Liver (tissue), 5 donors: ENCODE data around the gene RAB15. TPM values are rescaled to one million over a fixed set of nuclear protein-coding genes. Genes with fewer than 3 reads are reported as not detected.

ENCODE experiments used
- polyA plus RNA-seq, 2 donors: library from polyadenylated mRNA; stranded (reverse) in 1 of 2; unstranded in 1 of 2; fragments of 200-250 nt in 1 of 2; fragments of >200 nt in 1 of 2; fragmentation: Nextera tagmentation in 1 of 2; extraction: Ambion mirVana in 1 of 2; gene quantifications; one replicate each; pipeline versions ENCODE4 v1.2.1 to v1.2.3, GENCODE V29; 2013 to 2015
- small RNA-seq: library from RNA; depleted of rRNA; stranded (forward); fragments of <200 nt; gene quantifications from one replicate; pipeline ENCODE3, GENCODE V24; 2014
- total RNA-seq, 2 donors: library from RNA; depleted of rRNA; stranded (reverse); fragments of >200 nt; gene quantifications; one replicate each; pipeline ENCODE4 v1.2.3, GENCODE V29; 2014
- donor health status: healthy.
- donor health status: healthy.
- donor health status: healthy.

Gene RAB15
- total and polyA plus RNA-seq, 4 donors = 5.5 to 18.0 (median 11.1) TPM

Small RNA genes within 50 kb of the gene (small RNA-seq; reads per million reads assigned to genes)
- gene RPPH1-2P = not detected

Other genes starting within 250 kb of the RAB15 start
- gene SPTB, start 92.4 kb downstream of the RAB15 start, total RNA-seq = 100 to 1,000 TPM in 1 of 2 donors, under 1 TPM in 1; 0.33 to 332 TPM
- under 1 TPM; 0.12 to 0.18 TPM for gene SPTB, start 92.4 kb downstream of the RAB15 start, polyA plus RNA-seq
- 10 to 100 TPM; 18.8 to 48.2 TPM for gene CHURC1, start 57.9 kb downstream of the RAB15 start, total RNA-seq
- gene CHURC1, start 57.9 kb downstream of the RAB15 start, polyA plus RNA-seq = 100 to 1,000 TPM in 1 of 2 donors, 10 to 100 TPM in 1; 21.0 to 174 TPM
- gene GPX2, start 29.6 kb downstream of the RAB15 start, total RNA-seq = 10 to 100 TPM in 1 of 2 donors, 1 to 10 TPM in 1; 6.9 to 38.6 TPM
- gene GPX2, start 29.6 kb downstream of the RAB15 start, polyA plus RNA-seq = 1,000 to 10,000 TPM in 1 of 2 donors, 100 to 1,000 TPM in 1; 611 to 1,067 TPM
- gene FNTB, start 14.6 kb upstream of the RAB15 start, total RNA-seq = 10 to 100 TPM; 10.2 to 17.2 TPM
- gene FNTB, start 14.6 kb upstream of the RAB15 start, polyA plus RNA-seq = 1 to 10 TPM; 6.3 to 7.8 TPM
- 10 to 100 TPM; 18.9 to 27.0 TPM for gene MAX, start 130.2 kb upstream of the RAB15 start, total RNA-seq
- 10 to 100 TPM; 14.8 TPM for gene MAX, start 130.2 kb upstream of the RAB15 start, polyA plus RNA-seq